Measurements from ENCODE around the gene AKT3.

Gene AKT3

GRCh38 chr1:243580984-243581383 lies 269.1 kb downstream of the AKT3 start:
- TF ChIP-seq TAF1 (IDR thresholded peaks at IDR 0.05; ENCODE audit: borderline replicate concordance, insufficient read depth, low read length) (no peak), REST (IDR thresholded peaks at IDR 0.05; ENCODE audit: insufficient read depth in 1 of 2, low read depth in 2 of 2, low read length in 2 of 2) (no peak), POLR2AphosphoS5 (IDR thresholded peaks at IDR 0.05; ENCODE audit: low read depth, low read length) (no peak), SIN3A (IDR thresholded peaks at IDR 0.05; ENCODE audit: borderline replicate concordance, insufficient read depth, low read length) (no peak), FOXP2 (optimal IDR thresholded peaks at IDR 0.05; ENCODE audit: borderline replicate concordance, extremely low read depth, extremely low read length, insufficient read depth) (no peak)

- TF ChIP-seq FOXP2 (optimal IDR thresholded peaks at IDR 0.05; ENCODE audit: borderline replicate concordance, extremely low read depth, extremely low read length, insufficient read depth) (no peak), SIN3A (IDR thresholded peaks at IDR 0.05; ENCODE audit: borderline replicate concordance, insufficient read depth, low read length) (no peak), REST (IDR thresholded peaks at IDR 0.05; ENCODE audit: insufficient read depth in 1 of 2, low read depth in 2 of 2, low read length in 2 of 2) (no peak), POLR2AphosphoS5 (IDR thresholded peaks at IDR 0.05; ENCODE audit: low read depth, low read length) (no peak), TAF1 (IDR thresholded peaks at IDR 0.05; ENCODE audit: borderline replicate concordance, insufficient read depth, low read length) (no peak)
Observed at GRCh38 chr1:243580072-243580471, 270.0 kb downstream of the AKT3 start.

- TF ChIP-seq SIN3A (IDR thresholded peaks at IDR 0.05; ENCODE audit: borderline replicate concordance, insufficient read depth, low read length), result no peak
- no peak for TF ChIP-seq REST (IDR thresholded peaks at IDR 0.05; ENCODE audit: insufficient read depth in 1 of 2, low read depth in 2 of 2, low read length in 2 of 2)
- no peak for TF ChIP-seq FOXP2 (optimal IDR thresholded peaks at IDR 0.05; ENCODE audit: borderline replicate concordance, extremely low read depth, extremely low read length, insufficient read depth)
- no peak for TF ChIP-seq POLR2AphosphoS5 (IDR thresholded peaks at IDR 0.05; ENCODE audit: low read depth, low read length)
- TF ChIP-seq TAF1 (IDR thresholded peaks at IDR 0.05; ENCODE audit: borderline replicate concordance, insufficient read depth, low read length), result no peak
Observed at GRCh38 chr1:243575070-243575469, 275.0 kb downstream of the AKT3 start.

- TF ChIP-seq POLR2AphosphoS5 (IDR thresholded peaks at IDR 0.05; ENCODE audit: low read depth, low read length) (no peak), SIN3A (IDR thresholded peaks at IDR 0.05; ENCODE audit: borderline replicate concordance, insufficient read depth, low read length) (no peak), REST (IDR thresholded peaks at IDR 0.05; ENCODE audit: insufficient read depth in 1 of 2, low read depth in 2 of 2, low read length in 2 of 2) (no peak), FOXP2 (optimal IDR thresholded peaks at IDR 0.05; ENCODE audit: borderline replicate concordance, extremely low read depth, extremely low read length, insufficient read depth) (no peak), TAF1 (IDR thresholded peaks at IDR 0.05; ENCODE audit: borderline replicate concordance, insufficient read depth, low read length) (no peak)
Observed at GRCh38 chr1:243572940-243573339, 277.1 kb downstream of the AKT3 start.

GRCh38 chr1:243568793-243569192 lies 281.2 kb downstream of the AKT3 start:
- no peak for TF ChIP-seq FOXP2 (optimal IDR thresholded peaks at IDR 0.05; ENCODE audit: borderline replicate concordance, extremely low read depth, extremely low read length, insufficient read depth)
- TF ChIP-seq POLR2AphosphoS5 (IDR thresholded peaks at IDR 0.05; ENCODE audit: low read depth, low read length), result no peak
- TF ChIP-seq SIN3A (IDR thresholded peaks at IDR 0.05; ENCODE audit: borderline replicate concordance, insufficient read depth, low read length), result no peak
- TF ChIP-seq REST (IDR thresholded peaks at IDR 0.05; ENCODE audit: insufficient read depth in 1 of 2, low read depth in 2 of 2, low read length in 2 of 2), result no peak
- TF ChIP-seq TAF1 (IDR thresholded peaks at IDR 0.05; ENCODE audit: borderline replicate concordance, insufficient read depth, low read length), result no peak
